SK-N-SH treated with all-trans-retinoic acid at 6 μM for 48 hours (cell line): ENCODE data around the gene CACNA2D4.
A peak's percentile ranks its signal among the peaks of the same experiment; 100 is the strongest.

ENCODE experiments used
- ATAC-seq: fragments of 200-7000 bp; cut with Tn5 transposase; 3 replicates; pipeline ENCODE4 v1.9.1; 2020; ENCODE audit warnings: mild to moderate bottlenecking, moderate library complexity
- ARNTL ChIP-seq: fragments of 450-650 bp; formaldehyde crosslinking; IDR thresholded peaks from 2 replicates; pipeline ENCODE4 v1.5.0; 2020; ENCODE audit warnings: low read depth, mild to moderate bottlenecking, moderate library complexity, borderline replicate concordance
- BACH2 ChIP-seq: fragments of 250-450 bp; sonication (Bioruptor Pico); IDR thresholded peaks from 2 replicates; pipeline ENCODE4 v1.9.0; 2021; ENCODE audit warnings: mild to moderate bottlenecking, borderline replicate concordance
- CREB5 ChIP-seq: fragments of 250-450 bp; sonication (Bioruptor Pico); IDR thresholded peaks from 2 replicates; pipeline ENCODE4 v1.5.1; 2020; ENCODE audit warnings: low read depth, mild to moderate bottlenecking, moderate library complexity
- CSDC2 ChIP-seq: fragments of 250-450 bp; sonication (Bioruptor Pico); IDR thresholded peaks from 2 replicates; pipeline ENCODE4 v1.5.0; 2020; ENCODE audit warnings: mild to moderate bottlenecking, moderate library complexity
- CSRNP3 ChIP-seq: fragments of 250-450 bp; sonication (Bioruptor Pico); IDR thresholded peaks from 2 replicates; pipeline ENCODE4 v1.5.1; 2021; ENCODE audit warnings: mild to moderate bottlenecking, moderate library complexity
- ESRRG ChIP-seq: fragments of 250-450 bp; sonication (Bioruptor Pico); IDR thresholded peaks from 2 replicates; pipeline ENCODE4 v1.6.1; 2021; ENCODE audit warnings: mild to moderate bottlenecking
- GLIS3 ChIP-seq: fragments of 250-450 bp; sonication (Bioruptor Pico); IDR thresholded peaks from 2 replicates; pipeline ENCODE4 v1.5.0; 2020; ENCODE audit warnings: mild to moderate bottlenecking, moderate library complexity
- ISL1 ChIP-seq: fragments of 250-450 bp; sonication (Bioruptor Pico); IDR thresholded peaks from 2 replicates; pipeline ENCODE4 v2.1.2; 2022; ENCODE audit warnings: mild to moderate bottlenecking, moderate library complexity
- OSR1 ChIP-seq: fragments of 250-450 bp; sonication (Bioruptor Pico); IDR thresholded peaks from 2 replicates; pipeline ENCODE4 v1.8.0; 2022; ENCODE audit warnings: moderate library complexity, mild to moderate bottlenecking, inconsistent platforms
- PATZ1 ChIP-seq: fragments of 250-450 bp; sonication (Bioruptor Pico); IDR thresholded peaks from 2 replicates; pipeline ENCODE4 v1.8.0; 2020; ENCODE audit warnings: mild to moderate bottlenecking, moderate library complexity, borderline replicate concordance
- POU6F1 ChIP-seq: fragments of 250-450 bp; sonication (Bioruptor Pico); IDR thresholded peaks from 2 replicates; pipeline ENCODE4 v1.8.0; 2021; ENCODE audit warnings: low read depth, mild to moderate bottlenecking, moderate library complexity, borderline replicate concordance
- PPARA ChIP-seq: fragments of 250-450 bp; sonication (Bioruptor Pico); IDR thresholded peaks from 2 replicates; pipeline ENCODE4 v1.5.0; 2020; ENCODE audit warnings: mild to moderate bottlenecking, borderline replicate concordance
- RARB ChIP-seq: fragments of 250-450 bp; sonication (Bioruptor Pico); IDR thresholded peaks from 2 replicates; pipeline ENCODE4 v1.8.0; 2021; ENCODE audit warnings: mild to moderate bottlenecking, moderate library complexity
- SNAI2 ChIP-seq: fragments of 250-450 bp; sonication (Bioruptor Pico); IDR thresholded peaks from 2 replicates; pipeline ENCODE4 v1.5.0; 2020; ENCODE audit warnings: mild to moderate bottlenecking, moderate library complexity
- TOX ChIP-seq: fragments of 250-450 bp; sonication (Bioruptor Pico); IDR thresholded peaks from 2 replicates; pipeline ENCODE4 v1.8.0; 2021; ENCODE audit warnings: mild to moderate bottlenecking, moderate library complexity, borderline replicate concordance
- TSHZ2 ChIP-seq: fragments of 250-450 bp; sonication (Bioruptor Pico); IDR thresholded peaks from 2 replicates; pipeline ENCODE4 v1.5.0; 2020; ENCODE audit warnings: mild to moderate bottlenecking, moderate library complexity
- ZC3H10 ChIP-seq: fragments of 250-450 bp; sonication (Bioruptor Pico); IDR thresholded peaks from 2 replicates; pipeline ENCODE4 v1.5.1; 2021; ENCODE audit warnings: mild to moderate bottlenecking, moderate library complexity
- ZFP3 ChIP-seq: fragments of 250-450 bp; sonication (Bioruptor Pico); IDR thresholded peaks from 2 replicates; pipeline ENCODE4 v1.5.0; 2020; ENCODE audit warnings: mild to moderate bottlenecking, moderate library complexity
- ZFP30 ChIP-seq: fragments of 450-650 bp; formaldehyde crosslinking; IDR thresholded peaks from 2 replicates; pipeline ENCODE4 v1.5.0; 2022; ENCODE audit warnings: mild to moderate bottlenecking, moderate library complexity
- ZNF565 ChIP-seq: fragments of 450-650 bp; formaldehyde crosslinking; conservative IDR thresholded peaks from 2 replicates; pipeline ENCODE4 v1.5.0; 2020; ENCODE audit warnings: low read depth, mild to moderate bottlenecking, moderate library complexity
- ZNF8 ChIP-seq: fragments of 450-650 bp; formaldehyde crosslinking; IDR thresholded peaks from 2 replicates; pipeline ENCODE4 v1.5.0; 2020; ENCODE audit warnings: mild to moderate bottlenecking, moderate library complexity

CACNA2D4 gene

GRCh38 chr12:1912580-1913376, 5.7 kb downstream of the CACNA2D4 start:
- peak; percentile 68 for ATAC-seq
- TF ChIP-seq ISL1 (CRISPR knock-in tag) (no peak), ZC3H10 (CRISPR knock-in tag) (no peak), CSDC2 (CRISPR knock-in tag) (no peak), CREB5 (CRISPR knock-in tag) (no peak), ZNF8 (CRISPR knock-in tag) (no peak), ESRRG (CRISPR knock-in tag) (no peak), OSR1 (CRISPR knock-in tag) (no peak), POU6F1 (CRISPR knock-in tag) (no peak)

GRCh38 chr12:1911598-1912575, 6.6 kb downstream of the CACNA2D4 start:
- TF ChIP-seq ARNTL (CRISPR knock-in tag): no peak
- no peak for TF ChIP-seq TSHZ2
- TF ChIP-seq PATZ1: no peak
- TF ChIP-seq ZNF8 (CRISPR knock-in tag): no peak
- no peak for TF ChIP-seq ESRRG (CRISPR knock-in tag)
- no peak for TF ChIP-seq BACH2 (CRISPR knock-in tag)
- TF ChIP-seq CSDC2 (CRISPR knock-in tag): no peak
- TF ChIP-seq CSRNP3 (CRISPR knock-in tag): no peak
- TF ChIP-seq PPARA (CRISPR knock-in tag): no peak
- no peak for TF ChIP-seq GLIS3 (CRISPR knock-in tag)
- TF ChIP-seq ZFP3 (CRISPR knock-in tag): no peak
- no peak for TF ChIP-seq RARB (CRISPR knock-in tag)
- no peak for TF ChIP-seq ZFP30
- no peak for TF ChIP-seq ZNF565
- TF ChIP-seq TOX (CRISPR knock-in tag): no peak
- no peak for TF ChIP-seq SNAI2 (CRISPR knock-in tag)
- TF ChIP-seq, all 23 proteins: peak for 0
- no peak for ATAC-seq
